ENCODE measurements around the gene BSDC1. TPM values are rescaled to one million over a fixed set of nuclear protein-coding genes. Genes with fewer than 3 reads are reported as not detected.

BSDC1 gene
- total and polyA plus RNA-seq, 2 of the 13 experiments (the other 11 are each of a cell fraction or from before 2014, with no cell fraction given): 40.3 to 64.2 TPM

DNA sequence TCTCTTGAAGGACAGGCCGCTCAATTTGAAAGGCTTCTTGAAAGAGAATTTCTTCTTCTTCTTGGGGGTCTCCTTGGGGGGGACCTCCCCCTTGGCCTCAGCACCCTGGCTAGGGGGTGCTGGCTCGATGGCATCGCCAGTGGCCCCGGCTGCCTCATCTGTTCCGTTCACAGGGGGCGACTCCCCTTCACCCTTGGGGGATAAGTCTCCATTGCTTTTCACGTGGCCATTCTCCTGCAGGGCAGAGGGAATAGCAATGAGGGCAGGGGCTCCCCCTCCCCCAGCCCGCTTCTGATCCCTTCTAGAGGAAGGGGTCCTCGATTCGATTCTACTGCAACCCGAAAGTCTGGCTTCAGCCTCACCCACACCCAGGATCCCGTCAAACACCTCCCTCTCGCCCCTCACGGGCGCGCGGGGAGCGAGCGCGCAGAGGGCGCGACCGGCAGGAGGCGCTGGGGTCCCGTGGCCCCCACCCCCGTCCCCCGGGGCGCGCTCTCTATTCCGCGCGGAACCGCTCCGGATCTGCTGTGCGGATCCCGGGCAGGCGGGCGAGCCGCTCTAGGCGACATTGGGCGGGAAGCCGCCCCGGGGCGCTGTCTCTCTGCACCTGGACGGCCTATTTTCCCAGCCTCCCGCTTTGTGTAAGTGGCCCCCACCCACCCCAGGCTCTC, 59.2 kb downstream of the BSDC1 start (continued):
- TF ChIP-seq AGO2 (optimal IDR thresholded peaks at IDR 0.05; ENCODE audit: low read depth, low read length) (peak; percentile 85), ZNF749 (CRISPR knock-in tag; IDR thresholded peaks at IDR 0.05; ENCODE audit: borderline replicate concordance) (no peak), ZNF768 (CRISPR knock-in tag; IDR thresholded peaks at IDR 0.05) (no peak; the same call in 1 of the 2 replicates), SCMH1 (CRISPR knock-in tag; IDR thresholded peaks at IDR 0.05; ENCODE audit: borderline replicate concordance) (no peak), POLR2A (IDR thresholded peaks at IDR 0.05; ENCODE audit: insufficient read depth in 1 of 2, low read depth in 2 of 2, low read length in 2 of 2) (0 out of 4 replicates have a peak, but pooled peaks of 1 of the 2 experiments have one; percentile 33), FOXP4 (CRISPR knock-in tag; IDR thresholded peaks at IDR 0.05) (no peak), NFIB (CRISPR knock-in tag; IDR thresholded peaks at IDR 0.05; ENCODE audit: borderline replicate concordance) (no peak), JARID2 (CRISPR knock-in tag; IDR thresholded peaks at IDR 0.05; ENCODE audit: insufficient replicate concordance) (no peak), TBL1XR1 (IDR thresholded peaks at IDR 0.05; ENCODE audit: borderline replicate concordance, low read length, partially characterized antibody) (no peak), FOSL2 (CRISPR knock-in tag; IDR thresholded peaks at IDR 0.05) (peak; percentile 18; the same call in 1 of the 2 replicates), TFDP2 (CRISPR knock-in tag; IDR thresholded peaks at IDR 0.05) (peak; percentile 34; the same call in 1 of the 2 replicates), ZNF432 (CRISPR knock-in tag; IDR thresholded peaks at IDR 0.05; ENCODE audit: borderline replicate concordance) (no peak), TSC22D2 (CRISPR knock-in tag; IDR thresholded peaks at IDR 0.05; ENCODE audit: borderline replicate concordance) (no peak), RFXANK (CRISPR knock-in tag; IDR thresholded peaks at IDR 0.05) (no peak), ZNF891 (CRISPR knock-in tag; IDR thresholded peaks at IDR 0.05) (no peak), ZNF292 (CRISPR knock-in tag; IDR thresholded peaks at IDR 0.05; ENCODE audit: borderline replicate concordance, low read depth) (no peak), ZNF556 (CRISPR knock-in tag; IDR thresholded peaks at IDR 0.05; ENCODE audit: borderline replicate concordance) (no peak)
- TF ChIP-seq, protein P1, sequence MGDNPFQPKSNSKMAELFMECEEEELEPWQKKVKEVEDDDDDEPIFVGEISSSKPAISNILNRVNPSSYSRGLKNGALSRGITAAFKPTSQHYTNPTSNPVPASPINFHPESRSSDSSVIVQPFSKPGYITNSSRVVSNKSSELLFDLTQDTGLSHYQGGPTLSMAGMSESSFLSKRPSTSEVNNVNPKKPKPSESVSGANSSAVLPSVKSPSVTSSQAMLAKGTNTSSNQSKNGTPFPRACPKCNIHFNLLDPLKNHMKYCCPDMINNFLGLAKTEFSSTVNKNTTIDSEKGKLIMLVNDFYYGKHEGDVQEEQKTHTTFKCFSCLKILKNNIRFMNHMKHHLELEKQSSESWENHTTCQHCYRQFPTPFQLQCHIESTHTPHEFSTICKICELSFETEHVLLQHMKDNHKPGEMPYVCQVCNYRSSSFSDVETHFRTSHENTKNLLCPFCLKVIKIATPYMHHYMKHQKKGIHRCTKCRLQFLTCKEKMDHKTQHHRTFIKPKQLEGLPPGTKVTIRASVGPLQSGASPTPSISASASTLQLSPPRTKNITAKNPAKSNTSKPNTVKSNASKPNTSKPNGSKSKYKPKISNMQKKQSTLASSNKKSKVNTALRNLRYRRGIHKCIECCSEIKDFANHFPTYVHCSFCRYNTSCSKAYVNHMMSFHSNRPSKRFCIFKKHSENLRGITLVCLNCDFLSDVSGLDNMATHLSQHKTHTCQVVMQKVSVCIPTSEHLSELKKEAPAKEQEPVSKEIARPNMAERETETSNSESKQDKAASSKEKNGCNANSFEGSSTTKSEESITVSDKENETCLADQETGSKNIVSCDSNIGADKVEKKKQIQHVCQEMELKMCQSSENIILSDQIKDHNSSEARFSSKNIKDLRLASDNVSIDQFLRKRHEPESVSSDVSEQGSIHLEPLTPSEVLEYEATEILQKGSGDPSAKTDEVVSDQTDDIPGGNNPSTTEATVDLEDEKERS (CRISPR knock-in tag; IDR thresholded peaks at IDR 0.05): no peak
- TF ChIP-seq, protein P2, sequence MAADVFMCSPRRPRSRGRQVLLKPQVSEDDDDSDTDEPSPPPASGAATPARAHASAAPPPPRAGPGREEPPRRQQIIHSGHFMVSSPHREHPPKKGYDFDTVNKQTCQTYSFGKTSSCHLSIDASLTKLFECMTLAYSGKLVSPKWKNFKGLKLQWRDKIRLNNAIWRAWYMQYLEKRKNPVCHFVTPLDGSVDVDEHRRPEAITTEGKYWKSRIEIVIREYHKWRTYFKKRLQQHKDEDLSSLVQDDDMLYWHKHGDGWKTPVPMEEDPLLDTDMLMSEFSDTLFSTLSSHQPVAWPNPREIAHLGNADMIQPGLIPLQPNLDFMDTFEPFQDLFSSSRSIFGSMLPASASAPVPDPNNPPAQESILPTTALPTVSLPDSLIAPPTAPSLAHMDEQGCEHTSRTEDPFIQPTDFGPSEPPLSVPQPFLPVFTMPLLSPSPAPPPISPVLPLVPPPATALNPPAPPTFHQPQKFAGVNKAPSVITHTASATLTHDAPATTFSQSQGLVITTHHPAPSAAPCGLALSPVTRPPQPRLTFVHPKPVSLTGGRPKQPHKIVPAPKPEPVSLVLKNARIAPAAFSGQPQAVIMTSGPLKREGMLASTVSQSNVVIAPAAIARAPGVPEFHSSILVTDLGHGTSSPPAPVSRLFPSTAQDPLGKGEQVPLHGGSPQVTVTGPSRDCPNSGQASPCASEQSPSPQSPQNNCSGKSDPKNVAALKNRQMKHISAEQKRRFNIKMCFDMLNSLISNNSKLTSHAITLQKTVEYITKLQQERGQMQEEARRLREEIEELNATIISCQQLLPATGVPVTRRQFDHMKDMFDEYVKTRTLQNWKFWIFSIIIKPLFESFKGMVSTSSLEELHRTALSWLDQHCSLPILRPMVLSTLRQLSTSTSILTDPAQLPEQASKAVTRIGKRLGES (CRISPR knock-in tag; IDR thresholded peaks at IDR 0.05; ENCODE audit: borderline replicate concordance): no peak

Data from HepG2 (cell line).